Caco-2 (cell line): ENCODE measurements around the gene PABPC1L. TPM values are rescaled to one million over a fixed set of nuclear protein-coding genes. Genes with fewer than 3 reads are reported as not detected.
A peak's percentile ranks its signal among the peaks of the same experiment; 100 is the strongest.

Source experiments
- BruUV-seq: library from RNA; stranded (reverse); fragments of 400-500 nt; replicated peaks from 2 replicates; lab custom pipeline; 2021; lab: Mats Ljungman, UMichigan
- CTCF ChIA-PET: fragments of 300-600 bp; sonication (Branson Sonifier 250); formaldehyde crosslinking; loops from one replicate; lab custom pipeline; 2022; ENCODE audit warnings: antibody characterized with exemption; lab: Charles Lee
- POLR2A ChIA-PET: fragments of 300-600 bp; sonication (Branson Sonifier 250); formaldehyde crosslinking; loops from one replicate; lab custom pipeline; 2022; ENCODE audit warnings: antibody characterized with exemption; lab: Charles Lee
- DNase-seq, 2 experiments: peaks; one replicate each; pipeline versions ENCODE4 v3.0.0 to v3.0.0-alpha.2; 2020 to 2022
- H3K27me3 ChIP-seq: replicated peaks from 2 replicates; pipeline ENCODE4 v1.6.0; 2011; ENCODE audit warnings: low read length; ENCODE audit not compliant: control insufficient read depth, insufficient read depth
- H3K36me3 ChIP-seq: 2 replicates; pipeline ENCODE4 v1.5.1; 2011; ENCODE audit warnings: low read length; ENCODE audit not compliant: control insufficient read depth, insufficient read depth
- H3K4me1 ChIP-seq: fragments of 250-450 bp; sonication (Bioruptor Pico); 2 replicates; pipeline ENCODE4 v1.5.1; 2020; ENCODE audit warnings: mild to moderate bottlenecking
- H3K4me3 ChIP-seq: 2 replicates; pipeline ENCODE4 v1.5.1; 2011; ENCODE audit warnings: low read depth, mild to moderate bottlenecking, control low read depth, low read length
- H3K9me3 ChIP-seq: fragments of 250-450 bp; sonication (Bioruptor Pico); 2 replicates; pipeline ENCODE4 v1.5.1; 2020; ENCODE audit warnings: mild to moderate bottlenecking, moderate library complexity
- H3K27ac Mint-ChIP-seq: one replicate; pipeline ENCODE4 v1.8.0; 2022; ENCODE audit warnings: mixed read lengths; ENCODE audit not compliant: unreplicated experiment
- H3K27me3 Mint-ChIP-seq: one replicate; pipeline ENCODE4 v1.8.0; 2022; ENCODE audit warnings: mixed read lengths; ENCODE audit not compliant: insufficient read depth, unreplicated experiment
- H3K36me3 Mint-ChIP-seq: one replicate; pipeline ENCODE4 v1.8.0; 2022; ENCODE audit warnings: mild to moderate bottlenecking, mixed read lengths; ENCODE audit not compliant: insufficient read depth, unreplicated experiment
- H3K4me1 Mint-ChIP-seq: one replicate; pipeline ENCODE4 v1.8.0; 2022; ENCODE audit warnings: low read depth, mixed read lengths; ENCODE audit not compliant: unreplicated experiment
- H3K4me3 Mint-ChIP-seq: one replicate; pipeline ENCODE4 v1.8.0; 2022; ENCODE audit warnings: mild to moderate bottlenecking, moderate library complexity, mixed read lengths; ENCODE audit not compliant: unreplicated experiment
- H3K9me3 Mint-ChIP-seq: one replicate; pipeline ENCODE4 v1.8.0; 2022; ENCODE audit warnings: mixed read lengths; ENCODE audit not compliant: unreplicated experiment
- intact Hi-C: fragments of 100-400 bp; cut with micrococcal nuclease; formaldehyde crosslinking; loops from one replicate; pipeline ENCODE4 v1.10.0; 2022; ENCODE audit not compliant: unreplicated experiment
- total RNA-seq: library from RNA; stranded (reverse); gene quantifications from 2 replicates; pipeline ENCODE4 v1.2.3, GENCODE V29; 2022
- TF ChIP-seq, protein P1 (sequence below), 2 experiments: fragments of 200-600 bp in 1 of 2; IDR thresholded peaks; 1 replicate in 1 of 2; 2 replicates in 1 of 2; pipeline versions ENCODE4 v1.5.1 to v1.8.0; 2011 to 2022; ENCODE audit warnings: antibody characterized with exemption in 1 of 2, control low read depth in 1 of 2, inconsistent platforms in 1 of 2, low read depth in 1 of 2, low read length in 1 of 2, mild to moderate bottlenecking in 1 of 2, moderate library complexity in 1 of 2; ENCODE audit not compliant: insufficient read depth in 1 of 2, severe bottlenecking in 1 of 2, unreplicated experiment in 1 of 2

The PABPC1L gene
- total RNA-seq, 1 experiment from 2014 or later = 255 TPM

GRCh38 chr20:44883214-44883902, 26.5 kb upstream of the PABPC1L start:
- Mint-ChIP-seq H3K27ac (no peak overlapping the region), H3K27me3 (no peaks in the 10 kb centered on the region), H3K4me1 (peaks cover 23% of the 10 kb centered on the region), H3K36me3 (peaks cover 13% of the 10 kb centered on the region), H3K4me3 (peak overlapping the region; percentile 99), H3K9me3 (no peaks in the 10 kb centered on the region)
- no peaks in the 10 kb centered on the region for H3K27me3 ChIP-seq
- no TSS peak for BruUV-seq
- ChIA-PET POLR2A (no interaction called here), CTCF (no interaction called here)
- peaks cover 1% of the 10 kb centered on the region; the same call in 1 of the 2 replicates for H3K36me3 ChIP-seq
- TF ChIP-seq, protein P1, sequence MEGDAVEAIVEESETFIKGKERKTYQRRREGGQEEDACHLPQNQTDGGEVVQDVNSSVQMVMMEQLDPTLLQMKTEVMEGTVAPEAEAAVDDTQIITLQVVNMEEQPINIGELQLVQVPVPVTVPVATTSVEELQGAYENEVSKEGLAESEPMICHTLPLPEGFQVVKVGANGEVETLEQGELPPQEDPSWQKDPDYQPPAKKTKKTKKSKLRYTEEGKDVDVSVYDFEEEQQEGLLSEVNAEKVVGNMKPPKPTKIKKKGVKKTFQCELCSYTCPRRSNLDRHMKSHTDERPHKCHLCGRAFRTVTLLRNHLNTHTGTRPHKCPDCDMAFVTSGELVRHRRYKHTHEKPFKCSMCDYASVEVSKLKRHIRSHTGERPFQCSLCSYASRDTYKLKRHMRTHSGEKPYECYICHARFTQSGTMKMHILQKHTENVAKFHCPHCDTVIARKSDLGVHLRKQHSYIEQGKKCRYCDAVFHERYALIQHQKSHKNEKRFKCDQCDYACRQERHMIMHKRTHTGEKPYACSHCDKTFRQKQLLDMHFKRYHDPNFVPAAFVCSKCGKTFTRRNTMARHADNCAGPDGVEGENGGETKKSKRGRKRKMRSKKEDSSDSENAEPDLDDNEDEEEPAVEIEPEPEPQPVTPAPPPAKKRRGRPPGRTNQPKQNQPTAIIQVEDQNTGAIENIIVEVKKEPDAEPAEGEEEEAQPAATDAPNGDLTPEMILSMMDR (IDR thresholded peaks at IDR 0.05; ENCODE audit: insufficient read depth in 1 of 2, low read depth in 1 of 2, low read length in 1 of 2, severe bottlenecking in 1 of 2, unreplicated experiment in 1 of 2) = no peak
- peaks cover 25% of the 10 kb centered on the region for H3K4me1 ChIP-seq
- intact Hi-C loops = loop anchor here (10.0 kb wide), 2 partner anchors 359 to 669 kb away; partner anchors contain the start of genes OSER1 and SERINC3
- no peak overlapping the region for H3K4me3 ChIP-seq
- H3K9me3 ChIP-seq = no peaks in the 10 kb centered on the region
- DNase-seq = no peak

- TF ChIP-seq, protein P1 (IDR thresholded peaks at IDR 0.05; ENCODE audit: insufficient read depth in 1 of 2, low read depth in 1 of 2, low read length in 1 of 2, severe bottlenecking in 1 of 2, unreplicated experiment in 1 of 2) = no peak
- peaks cover 29% of the 10 kb centered on the region for H3K36me3 Mint-ChIP-seq
- CTCF ChIA-PET = interaction anchor here (0.6 to 1.6 kb wide), 16 partner anchors 9 to 1360 kb away, joined by 3 to 11 read pairs (median 4); partner anchors contain the start of gene PABPC1L
- peak overlapping the region; percentile 97 for H3K27ac Mint-ChIP-seq
- POLR2A ChIA-PET = interaction anchor here (0.5 to 1.8 kb wide), 28 partner anchors 10 to 1479 kb away, joined by 3 to 28 read pairs (median 4); partner anchors contain the start of genes PABPC1L and TOMM34
- peaks cover 1% of the 10 kb centered on the region; the same call in 1 of the 2 replicates for H3K36me3 ChIP-seq
- DNase-seq = no peak
- H3K9me3 Mint-ChIP-seq = no peaks in the 10 kb centered on the region
- no peaks in the 10 kb centered on the region for H3K9me3 ChIP-seq
- BruUV-seq = TSS peak; percentile 69
- intact Hi-C loops = loop anchor here (1.0 to 10.0 kb wide), 4 partner anchors 28 to 670 kb away; partner anchors contain the start of genes OSER1 and SERINC3
- H3K4me1 Mint-ChIP-seq = peaks cover 34% of the 10 kb centered on the region
- H3K27me3 ChIP-seq = no peaks in the 10 kb centered on the region
- H3K4me3 Mint-ChIP-seq = peak overlapping the region; percentile 99
- peaks cover 34% of the 10 kb centered on the region for H3K4me1 ChIP-seq
- peak overlapping the region; percentile 98 for H3K4me3 ChIP-seq
- H3K27me3 Mint-ChIP-seq = no peaks in the 10 kb centered on the region
Observed at GRCh38 chr20:44884907-44885391, 24.9 kb upstream of the PABPC1L start.
